GM23338 (cell line): ENCODE data around the gene EML2. TPM values are rescaled to one million over a fixed set of nuclear protein-coding genes. Genes with fewer than 3 reads are reported as not detected.

Experiments used
- ATAC-seq: fragments of 200-7000 bp; cut with Tn5 transposase; 3 replicates; pipeline ENCODE4 v1.9.1; 2020
- DNase-seq: peaks from one replicate; pipeline ENCODE4 v3.0.0-alpha.2; 2015; ENCODE audit warnings: low spot score
- H2AFZ ChIP-seq: fragments of 200-600 bp; sonication (generic); 2 replicates; pipeline ENCODE4 v1.8.0; 2016; ENCODE audit warnings: antibody characterized with exemption, mild to moderate bottlenecking, moderate library complexity
- H3F3A ChIP-seq: fragments of 200-600 bp; sonication (generic); replicated peaks from 2 replicates; pipeline ENCODE4 v1.8.0; 2017; ENCODE audit warnings: antibody characterized with exemption, mixed run types, low read depth
- H3K27ac ChIP-seq: fragments of 200-600 bp; sonication (generic); 2 replicates; pipeline ENCODE4 v1.6.1; 2016; ENCODE audit warnings: low read depth
- H3K27me3 ChIP-seq: fragments of 200-600 bp; sonication (generic); 2 replicates; pipeline ENCODE4 v1.8.0; 2016; ENCODE audit warnings: mild to moderate bottlenecking, mixed run types, moderate library complexity; ENCODE audit not compliant: insufficient read depth
- H3K36me3 ChIP-seq: fragments of 200-600 bp; sonication (generic); 2 replicates; pipeline ENCODE4 v1.8.0; 2016; ENCODE audit warnings: mild to moderate bottlenecking; ENCODE audit not compliant: insufficient read depth
- H3K4me1 ChIP-seq: fragments of 200-600 bp; sonication (generic); 2 replicates; pipeline ENCODE4 v1.8.0; 2016; ENCODE audit warnings: mild to moderate bottlenecking, moderate library complexity; ENCODE audit not compliant: insufficient read depth
- H3K4me2 ChIP-seq: fragments of 200-600 bp; sonication (generic); 2 replicates; pipeline ENCODE4 v1.7.1; 2017; ENCODE audit warnings: mixed run types
- H3K4me3 ChIP-seq: fragments of 200-600 bp; sonication (generic); 2 replicates; pipeline ENCODE4 v1.6.1; 2016; ENCODE audit warnings: mixed run types
- H3K79me2 ChIP-seq: fragments of 200-600 bp; sonication (generic); replicated peaks from 2 replicates; pipeline ENCODE4 v1.8.0; 2017; ENCODE audit warnings: mild to moderate bottlenecking; ENCODE audit not compliant: insufficient read depth
- H3K9me2 ChIP-seq: fragments of 200-600 bp; sonication (generic); 2 replicates; pipeline ENCODE4 v1.8.0; 2017; ENCODE audit not compliant: insufficient read depth
- H4K20me1 ChIP-seq: fragments of 200-600 bp; sonication (generic); replicated peaks from 2 replicates; pipeline ENCODE4 v1.8.0; 2017; ENCODE audit warnings: mild to moderate bottlenecking; ENCODE audit not compliant: insufficient read depth
- H3K27ac Mint-ChIP-seq: 2 replicates; pipeline ENCODE4 v1.8.0; 2020; ENCODE audit warnings: inconsistent platforms, mild to moderate bottlenecking, moderate library complexity, mixed read lengths
- H3K27me3 Mint-ChIP-seq: 3 replicates; pipeline ENCODE4 v1.8.0; 2022; ENCODE audit warnings: low read depth, mild to moderate bottlenecking, moderate library complexity, mixed read lengths, inconsistent platforms; ENCODE audit not compliant: insufficient read depth, poor library complexity
- H3K36me3 Mint-ChIP-seq: 3 replicates; pipeline ENCODE4 v1.8.0; 2021; ENCODE audit warnings: low read depth, mild to moderate bottlenecking, inconsistent platforms, moderate library complexity, mixed read lengths
- H3K4me1 Mint-ChIP-seq: 3 replicates; pipeline ENCODE4 v1.8.0; 2020; ENCODE audit warnings: mild to moderate bottlenecking, inconsistent platforms, mixed read lengths
- H3K4me3 Mint-ChIP-seq: 3 replicates; pipeline ENCODE4 v1.8.0; 2021; ENCODE audit warnings: moderate library complexity, mild to moderate bottlenecking, inconsistent platforms, mixed read lengths
- H3K9me3 Mint-ChIP-seq: 3 replicates; pipeline ENCODE4 v1.8.0; 2020; ENCODE audit warnings: moderate library complexity, mild to moderate bottlenecking, inconsistent platforms, mixed read lengths
- EZH2 ChIP-seq: fragments of 200-600 bp; sonication (generic); IDR thresholded peaks from one replicate; pipeline ENCODE4 v1.8.0; 2017; ENCODE audit warnings: antibody characterized with exemption, mild to moderate bottlenecking, low read depth; ENCODE audit not compliant: unreplicated experiment
- JUNB ChIP-seq: IDR thresholded peaks from one replicate; pipeline ENCODE4 v1.6.1; 2016; ENCODE audit warnings: antibody characterized with exemption; ENCODE audit not compliant: unreplicated experiment
- NANOG ChIP-seq: IDR thresholded peaks from 2 replicates; pipeline ENCODE4 v1.6.1; 2016; ENCODE audit warnings: antibody characterized with exemption, borderline replicate concordance
- STAT1 ChIP-seq: IDR thresholded peaks from one replicate; pipeline ENCODE4 v1.6.1; 2016; ENCODE audit warnings: antibody characterized with exemption; ENCODE audit not compliant: unreplicated experiment
- ZNF331 ChIP-seq: fragments of 250-450 bp; sonication (Bioruptor Pico); IDR thresholded peaks from 2 replicates; pipeline ENCODE4 v1.5.0; 2020; ENCODE audit warnings: low read depth, mild to moderate bottlenecking, moderate library complexity
- polyA plus RNA-seq: library from polyadenylated mRNA; unstranded; fragments of >200 nt; fragmentation: Nextera tagmentation; extraction: Ambion mirVana; gene quantifications from 2 replicates; pipeline ENCODE4 v1.2.1, GENCODE V29; 2016
- total RNA-seq: library from RNA; depleted of rRNA; stranded (reverse); fragments of >200 nt; shearing (Covaris generic); gene quantifications from 2 replicates; pipeline ENCODE4 v1.2.3, GENCODE V29; 2014
- TF ChIP-seq, protein P1 (sequence below): fragments of 250-450 bp; sonication (Bioruptor Pico); IDR thresholded peaks from 2 replicates; pipeline ENCODE4 v1.5.0; 2020; ENCODE audit warnings: mild to moderate bottlenecking, moderate library complexity

EML2 gene
- total and polyA plus RNA-seq, 2 experiments from 2014 or later: 7.1 to 33.9 TPM

DNA sequence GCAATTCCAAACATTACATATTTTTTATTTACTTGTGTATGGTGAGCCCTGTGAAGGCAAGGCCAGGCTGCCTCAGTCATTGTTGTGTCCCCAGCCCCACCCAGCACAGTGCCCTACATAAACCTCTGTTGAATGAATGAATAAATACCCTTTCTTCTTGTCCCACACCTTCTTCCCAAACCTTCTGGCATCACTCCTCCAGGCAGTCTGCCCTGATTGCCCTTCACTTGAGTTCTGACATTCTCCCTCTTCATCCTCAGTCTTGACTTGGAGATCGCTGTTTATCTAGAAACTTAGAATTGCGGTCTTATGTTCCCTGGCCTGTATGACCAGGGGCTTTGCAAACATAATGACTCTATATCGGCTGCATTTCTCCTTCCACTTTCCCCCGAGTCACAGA is 49.4 kb downstream of the EML2 start (continued):
- TF ChIP-seq, protein P1, sequence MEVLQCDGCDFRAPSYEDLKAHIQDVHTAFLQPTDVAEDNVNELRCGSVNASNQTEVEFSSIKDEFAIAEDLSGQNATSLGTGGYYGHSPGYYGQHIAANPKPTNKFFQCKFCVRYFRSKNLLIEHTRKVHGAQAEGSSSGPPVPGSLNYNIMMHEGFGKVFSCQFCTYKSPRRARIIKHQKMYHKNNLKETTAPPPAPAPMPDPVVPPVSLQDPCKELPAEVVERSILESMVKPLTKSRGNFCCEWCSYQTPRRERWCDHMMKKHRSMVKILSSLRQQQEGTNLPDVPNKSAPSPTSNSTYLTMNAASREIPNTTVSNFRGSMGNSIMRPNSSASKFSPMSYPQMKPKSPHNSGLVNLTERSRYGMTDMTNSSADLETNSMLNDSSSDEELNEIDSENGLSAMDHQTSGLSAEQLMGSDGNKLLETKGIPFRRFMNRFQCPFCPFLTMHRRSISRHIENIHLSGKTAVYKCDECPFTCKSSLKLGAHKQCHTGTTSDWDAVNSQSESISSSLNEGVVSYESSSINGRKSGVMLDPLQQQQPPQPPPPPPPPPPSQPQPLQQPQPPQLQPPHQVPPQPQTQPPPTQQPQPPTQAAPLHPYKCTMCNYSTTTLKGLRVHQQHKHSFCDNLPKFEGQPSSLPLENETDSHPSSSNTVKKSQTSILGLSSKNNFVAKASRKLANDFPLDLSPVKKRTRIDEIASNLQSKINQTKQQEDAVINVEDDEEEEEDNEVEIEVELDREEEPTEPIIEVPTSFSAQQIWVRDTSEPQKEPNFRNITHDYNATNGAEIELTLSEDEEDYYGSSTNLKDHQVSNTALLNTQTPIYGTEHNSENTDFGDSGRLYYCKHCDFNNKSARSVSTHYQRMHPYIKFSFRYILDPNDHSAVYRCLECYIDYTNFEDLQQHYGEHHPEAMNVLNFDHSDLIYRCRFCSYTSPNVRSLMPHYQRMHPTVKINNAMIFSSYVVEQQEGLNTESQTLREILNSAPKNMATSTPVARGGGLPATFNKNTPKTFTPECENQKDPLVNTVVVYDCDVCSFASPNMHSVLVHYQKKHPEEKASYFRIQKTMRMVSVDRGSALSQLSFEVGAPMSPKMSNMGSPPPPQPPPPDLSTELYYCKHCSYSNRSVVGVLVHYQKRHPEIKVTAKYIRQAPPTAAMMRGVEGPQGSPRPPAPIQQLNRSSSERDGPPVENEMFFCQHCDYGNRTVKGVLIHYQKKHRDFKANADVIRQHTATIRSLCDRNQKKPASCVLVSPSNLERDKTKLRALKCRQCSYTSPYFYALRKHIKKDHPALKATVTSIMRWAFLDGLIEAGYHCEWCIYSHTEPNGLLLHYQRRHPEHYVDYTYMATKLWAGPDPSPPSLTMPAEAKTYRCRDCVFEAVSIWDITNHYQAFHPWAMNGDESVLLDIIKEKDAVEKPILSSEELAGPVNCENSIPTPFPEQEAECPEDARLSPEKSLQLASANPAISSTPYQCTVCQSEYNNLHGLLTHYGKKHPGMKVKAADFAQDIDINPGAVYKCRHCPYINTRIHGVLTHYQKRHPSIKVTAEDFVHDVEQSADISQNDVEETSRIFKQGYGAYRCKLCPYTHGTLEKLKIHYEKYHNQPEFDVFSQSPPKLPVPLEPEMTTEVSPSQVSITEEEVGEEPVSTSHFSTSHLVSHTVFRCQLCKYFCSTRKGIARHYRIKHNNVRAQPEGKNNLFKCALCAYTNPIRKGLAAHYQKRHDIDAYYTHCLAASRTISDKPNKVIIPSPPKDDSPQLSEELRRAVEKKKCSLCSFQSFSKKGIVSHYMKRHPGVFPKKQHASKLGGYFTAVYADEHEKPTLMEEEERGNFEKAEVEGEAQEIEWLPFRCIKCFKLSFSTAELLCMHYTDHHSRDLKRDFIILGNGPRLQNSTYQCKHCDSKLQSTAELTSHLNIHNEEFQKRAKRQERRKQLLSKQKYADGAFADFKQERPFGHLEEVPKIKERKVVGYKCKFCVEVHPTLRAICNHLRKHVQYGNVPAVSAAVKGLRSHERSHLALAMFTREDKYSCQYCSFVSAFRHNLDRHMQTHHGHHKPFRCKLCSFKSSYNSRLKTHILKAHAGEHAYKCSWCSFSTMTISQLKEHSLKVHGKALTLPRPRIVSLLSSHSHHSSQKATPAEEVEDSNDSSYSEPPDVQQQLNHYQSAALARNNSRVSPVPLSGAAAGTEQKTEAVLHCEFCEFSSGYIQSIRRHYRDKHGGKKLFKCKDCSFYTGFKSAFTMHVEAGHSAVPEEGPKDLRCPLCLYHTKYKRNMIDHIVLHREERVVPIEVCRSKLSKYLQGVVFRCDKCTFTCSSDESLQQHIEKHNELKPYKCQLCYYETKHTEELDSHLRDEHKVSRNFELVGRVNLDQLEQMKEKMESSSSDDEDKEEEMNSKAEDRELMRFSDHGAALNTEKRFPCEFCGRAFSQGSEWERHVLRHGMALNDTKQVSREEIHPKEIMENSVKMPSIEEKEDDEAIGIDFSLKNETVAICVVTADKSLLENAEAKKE: no peak
- TF ChIP-seq STAT1 (no peak), EZH2 (no peak), ZNF331 (no peak), JUNB (no peak)

DNA sequence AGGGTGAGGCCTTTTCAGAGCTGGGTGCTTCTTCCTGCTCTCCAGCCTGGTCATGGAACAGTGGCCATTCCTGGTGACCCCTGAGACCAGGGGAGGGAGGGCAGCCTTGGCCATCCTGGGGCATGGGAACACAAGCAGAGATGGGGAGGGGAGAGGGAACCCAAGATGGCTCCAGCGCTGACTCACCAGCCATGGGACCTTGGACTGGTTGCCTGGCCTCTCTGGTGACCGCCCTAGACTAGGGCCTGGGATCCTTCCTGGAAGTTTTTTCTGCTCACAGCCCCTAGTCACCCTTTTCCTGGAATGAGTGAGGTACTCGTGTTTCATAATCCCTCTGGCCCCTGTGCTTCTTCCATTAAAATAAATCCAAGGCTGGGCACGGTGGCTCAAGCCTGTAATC is 51.3 kb downstream of the EML2 start:
- Histone ChIP-seq H3K36me3 (no peaks in the 10 kb centered on the region), H3K79me2 (peaks cover 7% of the 10 kb centered on the region), H3K27ac (no peak overlapping the region), H3K27me3 (peaks cover 34% of the 10 kb centered on the region), H4K20me1 (no peaks in the 10 kb centered on the region; the same call in 1 of the 2 replicates), H3K4me1 (no peaks in the 10 kb centered on the region; the same call in 1 of the 2 replicates), H3K9me2 (no peaks in the 10 kb centered on the region), H3K4me2 (no peak overlapping the region), H3F3A (peaks cover 10% of the 10 kb centered on the region), H2AFZ (no peak overlapping the region), H3K4me3 (no peak overlapping the region)
- Mint-ChIP-seq H3K4me3 (no peak overlapping the region), H3K27me3 (peaks cover 27% of the 10 kb centered on the region), H3K27ac (no peak overlapping the region), H3K36me3 (no peaks in the 10 kb centered on the region; the same call in 2 of the 3 replicates), H3K9me3 (peaks cover 8% of the 10 kb centered on the region), H3K4me1 (peaks cover under 1% of the 10 kb centered on the region; the same call in 1 of the 3 replicates)
- ATAC-seq: no peak
- DNase-seq: no peak
- TF ChIP-seq JUNB (no peak), STAT1 (no peak), EZH2 (no peak), NANOG (no peak)
- TF ChIP-seq, protein P1: no peak
